Nephron (organoid): Measurements from ENCODE around the gene ENG.
A peak's percentile ranks its signal among the peaks of the same experiment; 100 is the strongest.
"Not testable (repeated sequence)": the region's sequence is repeated elsewhere in the genome, so short reads cannot be mapped to it uniquely, and the experiment has no call there.

Experiments
- H3K27ac Mint-ChIP-seq, 3 experiments: 2 replicates each; pipeline ENCODE4 v1.8.0; 2020; ENCODE audit warnings: mixed read lengths in 3 of 3, mild to moderate bottlenecking in 2 of 3, moderate library complexity in 1 of 3
- H3K27me3 Mint-ChIP-seq: 2 replicates; pipeline ENCODE4 v1.8.0; 2021; ENCODE audit warnings: low read depth, mild to moderate bottlenecking, moderate library complexity, mixed read lengths
- H3K36me3 Mint-ChIP-seq: 2 replicates; pipeline ENCODE4 v1.8.0; 2020; ENCODE audit warnings: low read depth, mixed read lengths
- H3K4me1 Mint-ChIP-seq: 2 replicates; pipeline ENCODE4 v1.8.0; 2020; ENCODE audit warnings: mixed read lengths
- H3K4me3 Mint-ChIP-seq, 3 experiments: 2 replicates each; pipeline ENCODE4 v1.8.0; 2020; ENCODE audit warnings: mild to moderate bottlenecking in 3 of 3, mixed read lengths in 3 of 3, moderate library complexity in 2 of 3
- H3K9me3 Mint-ChIP-seq: 2 replicates; pipeline ENCODE4 v1.8.0; 2020; ENCODE audit warnings: mixed read lengths
- CTCF ChIP-seq, 3 experiments: fragments of 200-600 bp; sonication (generic); IDR thresholded peaks; one replicate each; pipeline ENCODE4 v1.5.0; 2021; ENCODE audit warnings: antibody characterized with exemption in 3 of 3; ENCODE audit not compliant: unreplicated experiment in 3 of 3

The ENG gene

GRCh38 chr9:127848756-127849504 is 5.5 kb downstream of the ENG start:
- H3K27ac Mint-ChIP-seq, result peak overlapping the region; percentile 40 to 72 (median 46)
- H3K4me3 Mint-ChIP-seq, result peak overlapping the region in 1 of 3 experiments; percentile 1
- peaks cover 34% of the 10 kb centered on the region for H3K4me1 Mint-ChIP-seq
- TF ChIP-seq CTCF (IDR thresholded peaks at IDR 0.05; ENCODE audit: unreplicated experiment in 3 of 3), result no peak
- H3K36me3 Mint-ChIP-seq, result peaks cover 8% of the 10 kb centered on the region
- H3K9me3 Mint-ChIP-seq, result peaks cover 8% of the 10 kb centered on the region
- H3K27me3 Mint-ChIP-seq, result peaks cover 4% of the 10 kb centered on the region

GRCh38 chr9:127847833-127848755 is 6.4 kb downstream of the ENG start:
- H3K27me3 Mint-ChIP-seq, result peaks cover 4% of the 10 kb centered on the region
- peaks cover 34% of the 10 kb centered on the region for H3K4me1 Mint-ChIP-seq
- H3K36me3 Mint-ChIP-seq, result peaks cover 8% of the 10 kb centered on the region
- peaks cover 8% of the 10 kb centered on the region for H3K9me3 Mint-ChIP-seq
- TF ChIP-seq CTCF (IDR thresholded peaks at IDR 0.05; ENCODE audit: unreplicated experiment in 3 of 3), result no peak
- H3K4me3 Mint-ChIP-seq, result no peak overlapping the region
- H3K27ac Mint-ChIP-seq, result peak overlapping the region; percentile 61 to 79 (median 72)

- no peak for TF ChIP-seq CTCF (IDR thresholded peaks at IDR 0.05; ENCODE audit: unreplicated experiment in 3 of 3)
- peaks cover 8% of the 10 kb centered on the region for H3K36me3 Mint-ChIP-seq
- no peak overlapping the region for H3K4me3 Mint-ChIP-seq
- H3K9me3 Mint-ChIP-seq, result peaks cover 8% of the 10 kb centered on the region
- H3K27me3 Mint-ChIP-seq, result peaks cover 4% of the 10 kb centered on the region
- peaks cover 25% of the 10 kb centered on the region for H3K4me1 Mint-ChIP-seq
- peak overlapping the region; percentile 61 to 79 (median 72) for H3K27ac Mint-ChIP-seq
These were observed 7.3 kb downstream of the ENG start for GRCh38 chr9:127847178-127847510.

GRCh38 chr9:127846443-127847177 is 7.8 kb downstream of the ENG start:
- H3K4me3 Mint-ChIP-seq, result no peak overlapping the region
- no peak for TF ChIP-seq CTCF (IDR thresholded peaks at IDR 0.05; ENCODE audit: unreplicated experiment in 3 of 3)
- H3K27ac Mint-ChIP-seq, result peak overlapping the region; percentile 61 to 79 (median 72)
- H3K27me3 Mint-ChIP-seq, result peaks cover 4% of the 10 kb centered on the region
- H3K36me3 Mint-ChIP-seq, result peaks cover 8% of the 10 kb centered on the region
- H3K4me1 Mint-ChIP-seq, result peaks cover 22% of the 10 kb centered on the region
- peaks cover 8% of the 10 kb centered on the region for H3K9me3 Mint-ChIP-seq

- H3K9me3 Mint-ChIP-seq, H3K27me3 Mint-ChIP-seq, H3K36me3 Mint-ChIP-seq, H3K4me3 Mint-ChIP-seq: not testable (repeated sequence)
- Mint-ChIP-seq H3K4me1 (peaks cover 27% of the 10 kb centered on the region), H3K27ac (peak overlapping the region; percentile 59 to 89 (median 62))
These were observed 8.8 kb downstream of the ENG start for GRCh38 chr9:127845619-127846018.

GRCh38 chr9:127844821-127845359 is 9.6 kb downstream of the ENG start:
- H3K4me3 Mint-ChIP-seq, result no peak overlapping the region
- H3K4me1 Mint-ChIP-seq, result peaks cover 25% of the 10 kb centered on the region
- peaks cover 8% of the 10 kb centered on the region for H3K9me3 Mint-ChIP-seq
- H3K27ac Mint-ChIP-seq, result peak overlapping the region; percentile 59 to 89 (median 62)
- H3K27me3 Mint-ChIP-seq, result peaks cover 3% of the 10 kb centered on the region
- TF ChIP-seq CTCF (IDR thresholded peaks at IDR 0.05; ENCODE audit: unreplicated experiment in 3 of 3), result no peak
- peaks cover 3% of the 10 kb centered on the region for H3K36me3 Mint-ChIP-seq
